SK-N-SH treated with all-trans-retinoic acid at 6 μM for 48 hours (cell line): ENCODE data around the gene SUGCT.

Experiments
- ATAC-seq: fragments of 200-7000 bp; cut with Tn5 transposase; 3 replicates; pipeline ENCODE4 v1.9.1; 2020; ENCODE audit warnings: mild to moderate bottlenecking, moderate library complexity
- ARNTL ChIP-seq: fragments of 450-650 bp; formaldehyde crosslinking; IDR thresholded peaks from 2 replicates; pipeline ENCODE4 v1.5.0; 2020; ENCODE audit warnings: low read depth, mild to moderate bottlenecking, moderate library complexity, borderline replicate concordance
- BACH2 ChIP-seq: fragments of 250-450 bp; sonication (Bioruptor Pico); IDR thresholded peaks from 2 replicates; pipeline ENCODE4 v1.9.0; 2021; ENCODE audit warnings: mild to moderate bottlenecking, borderline replicate concordance
- CSDC2 ChIP-seq: fragments of 250-450 bp; sonication (Bioruptor Pico); IDR thresholded peaks from 2 replicates; pipeline ENCODE4 v1.5.0; 2020; ENCODE audit warnings: mild to moderate bottlenecking, moderate library complexity
- ESRRG ChIP-seq: fragments of 250-450 bp; sonication (Bioruptor Pico); IDR thresholded peaks from 2 replicates; pipeline ENCODE4 v1.6.1; 2021; ENCODE audit warnings: mild to moderate bottlenecking
- GLIS3 ChIP-seq: fragments of 250-450 bp; sonication (Bioruptor Pico); IDR thresholded peaks from 2 replicates; pipeline ENCODE4 v1.5.0; 2020; ENCODE audit warnings: mild to moderate bottlenecking, moderate library complexity
- ISL1 ChIP-seq: fragments of 250-450 bp; sonication (Bioruptor Pico); IDR thresholded peaks from 2 replicates; pipeline ENCODE4 v2.1.2; 2022; ENCODE audit warnings: mild to moderate bottlenecking, moderate library complexity
- OSR1 ChIP-seq: fragments of 250-450 bp; sonication (Bioruptor Pico); IDR thresholded peaks from 2 replicates; pipeline ENCODE4 v1.8.0; 2022; ENCODE audit warnings: moderate library complexity, mild to moderate bottlenecking, inconsistent platforms
- PPARA ChIP-seq: fragments of 250-450 bp; sonication (Bioruptor Pico); IDR thresholded peaks from 2 replicates; pipeline ENCODE4 v1.5.0; 2020; ENCODE audit warnings: mild to moderate bottlenecking, borderline replicate concordance
- RARB ChIP-seq: fragments of 250-450 bp; sonication (Bioruptor Pico); IDR thresholded peaks from 2 replicates; pipeline ENCODE4 v1.8.0; 2021; ENCODE audit warnings: mild to moderate bottlenecking, moderate library complexity
- SNAI2 ChIP-seq: fragments of 250-450 bp; sonication (Bioruptor Pico); IDR thresholded peaks from 2 replicates; pipeline ENCODE4 v1.5.0; 2020; ENCODE audit warnings: mild to moderate bottlenecking, moderate library complexity
- TCF4 ChIP-seq: fragments of 250-450 bp; sonication (Bioruptor Pico); IDR thresholded peaks from 2 replicates; pipeline ENCODE4 v1.8.0; 2021; ENCODE audit warnings: mild to moderate bottlenecking, moderate library complexity, borderline replicate concordance
- TOX ChIP-seq: fragments of 250-450 bp; sonication (Bioruptor Pico); IDR thresholded peaks from 2 replicates; pipeline ENCODE4 v1.8.0; 2021; ENCODE audit warnings: mild to moderate bottlenecking, moderate library complexity, borderline replicate concordance
- ZC3H10 ChIP-seq: fragments of 250-450 bp; sonication (Bioruptor Pico); IDR thresholded peaks from 2 replicates; pipeline ENCODE4 v1.5.1; 2021; ENCODE audit warnings: mild to moderate bottlenecking, moderate library complexity
- ZFP3 ChIP-seq: fragments of 250-450 bp; sonication (Bioruptor Pico); IDR thresholded peaks from 2 replicates; pipeline ENCODE4 v1.5.0; 2020; ENCODE audit warnings: mild to moderate bottlenecking, moderate library complexity
- ZFP30 ChIP-seq: fragments of 450-650 bp; formaldehyde crosslinking; IDR thresholded peaks from 2 replicates; pipeline ENCODE4 v1.5.0; 2022; ENCODE audit warnings: mild to moderate bottlenecking, moderate library complexity
- ZNF565 ChIP-seq: fragments of 450-650 bp; formaldehyde crosslinking; conservative IDR thresholded peaks from 2 replicates; pipeline ENCODE4 v1.5.0; 2020; ENCODE audit warnings: low read depth, mild to moderate bottlenecking, moderate library complexity
- ZNF70 ChIP-seq: fragments of 450-650 bp; formaldehyde crosslinking; IDR thresholded peaks from 2 replicates; pipeline ENCODE4 v1.5.0; 2020; ENCODE audit warnings: mild to moderate bottlenecking, moderate library complexity
- ZNF8 ChIP-seq: fragments of 450-650 bp; formaldehyde crosslinking; IDR thresholded peaks from 2 replicates; pipeline ENCODE4 v1.5.0; 2020; ENCODE audit warnings: mild to moderate bottlenecking, moderate library complexity
- TF ChIP-seq, protein P1 (sequence below): fragments of 250-450 bp; sonication (Bioruptor Pico); IDR thresholded peaks from 2 replicates; pipeline ENCODE4 v1.5.1; 2021; ENCODE audit warnings: mild to moderate bottlenecking, moderate library complexity
- TF ChIP-seq, protein P2 (sequence below): fragments of 250-450 bp; sonication (Bioruptor Pico); IDR thresholded peaks from 2 replicates; pipeline ENCODE4 v1.5.0; 2020; ENCODE audit warnings: mild to moderate bottlenecking, moderate library complexity
- TF ChIP-seq, protein P3 (sequence below): fragments of 250-450 bp; sonication (Bioruptor Pico); IDR thresholded peaks from 2 replicates; pipeline ENCODE4 v1.5.1; 2020; ENCODE audit warnings: low read depth, mild to moderate bottlenecking, moderate library complexity
- TF ChIP-seq, protein P4 (sequence below): fragments of 250-450 bp; sonication (Bioruptor Pico); IDR thresholded peaks from 2 replicates; pipeline ENCODE4 v1.8.0; 2021; ENCODE audit warnings: low read depth, mild to moderate bottlenecking, moderate library complexity, borderline replicate concordance
- TF ChIP-seq, protein P5 (sequence below): fragments of 250-450 bp; sonication (Bioruptor Pico); IDR thresholded peaks from 2 replicates; pipeline ENCODE4 v1.8.0; 2020; ENCODE audit warnings: mild to moderate bottlenecking, moderate library complexity, borderline replicate concordance

Gene SUGCT

DNA sequence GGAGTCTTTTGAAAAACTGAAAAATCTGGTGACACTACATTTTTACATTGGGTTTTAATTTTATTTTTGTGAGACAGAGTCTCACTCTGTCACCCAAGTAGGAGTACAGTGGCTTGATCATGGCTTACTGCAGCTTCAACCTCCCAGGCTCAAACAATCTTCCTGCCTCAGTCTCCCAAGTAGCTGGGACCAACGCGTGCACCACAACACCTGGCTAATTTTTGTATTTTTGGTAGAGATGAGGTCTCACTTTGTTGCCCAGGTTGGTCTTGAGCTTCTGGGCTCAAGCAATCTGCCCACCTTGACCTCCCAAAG is 11.9 kb upstream of the SUGCT start:
- TF ChIP-seq ZNF8 (CRISPR knock-in tag) (no peak), ESRRG (CRISPR knock-in tag) (no peak), RARB (CRISPR knock-in tag) (no peak)
- TF ChIP-seq, protein P1, sequence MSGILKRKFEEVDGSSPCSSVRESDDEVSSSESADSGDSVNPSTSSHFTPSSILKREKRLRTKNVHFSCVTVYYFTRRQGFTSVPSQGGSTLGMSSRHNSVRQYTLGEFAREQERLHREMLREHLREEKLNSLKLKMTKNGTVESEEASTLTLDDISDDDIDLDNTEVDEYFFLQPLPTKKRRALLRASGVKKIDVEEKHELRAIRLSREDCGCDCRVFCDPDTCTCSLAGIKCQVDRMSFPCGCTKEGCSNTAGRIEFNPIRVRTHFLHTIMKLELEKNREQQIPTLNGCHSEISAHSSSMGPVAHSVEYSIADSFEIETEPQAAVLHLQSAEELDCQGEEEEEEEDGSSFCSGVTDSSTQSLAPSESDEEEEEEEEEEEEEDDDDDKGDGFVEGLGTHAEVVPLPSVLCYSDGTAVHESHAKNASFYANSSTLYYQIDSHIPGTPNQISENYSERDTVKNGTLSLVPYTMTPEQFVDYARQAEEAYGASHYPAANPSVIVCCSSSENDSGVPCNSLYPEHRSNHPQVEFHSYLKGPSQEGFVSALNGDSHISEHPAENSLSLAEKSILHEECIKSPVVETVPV (CRISPR knock-in tag): no peak
- no peak for ATAC-seq

DNA sequence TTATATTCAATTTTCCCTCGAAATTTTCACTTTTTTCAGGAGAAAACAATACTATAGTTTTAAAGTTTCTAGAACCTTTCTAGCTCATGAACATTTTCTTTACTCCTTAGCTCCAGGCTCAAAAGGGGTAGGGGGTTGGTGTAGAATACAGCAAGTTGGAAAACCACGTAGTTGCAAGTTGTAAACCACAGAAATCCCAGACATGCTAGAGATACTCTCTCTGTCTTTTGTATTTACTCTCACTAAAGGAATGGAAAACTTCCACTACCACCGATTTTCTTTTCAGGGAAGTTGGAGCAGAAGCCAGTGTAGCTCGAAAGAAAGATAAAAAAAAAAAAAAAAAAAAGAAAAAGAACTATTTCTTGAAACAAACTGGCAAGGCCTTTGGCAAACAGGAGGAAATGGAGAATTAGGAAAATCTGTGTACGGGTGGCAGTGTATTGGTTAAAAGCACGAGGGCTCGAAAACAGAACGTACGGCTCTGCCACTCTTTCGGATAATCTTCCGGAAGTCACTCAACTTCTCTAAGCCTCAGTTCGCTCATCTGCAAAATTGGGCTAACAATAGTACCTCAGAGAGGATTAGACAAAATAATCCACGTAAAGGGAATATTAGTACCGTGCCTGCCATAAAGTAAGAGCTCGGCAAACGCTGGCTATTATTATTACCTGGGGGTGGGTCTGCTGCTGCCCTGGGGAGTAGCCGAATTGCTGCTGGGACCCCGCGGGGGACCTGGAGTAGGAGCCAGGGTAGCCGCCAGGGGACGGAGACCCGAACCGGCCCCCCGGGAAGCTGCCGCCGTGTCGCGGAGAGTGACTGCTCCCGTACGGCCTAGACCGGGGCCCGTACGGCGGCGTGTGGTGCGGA is 1.0 kb upstream of the SUGCT start:
- ATAC-seq: peak; percentile 76
- TF ChIP-seq ZFP30 (CRISPR knock-in tag): no peak
- no peak for TF ChIP-seq ESRRG (CRISPR knock-in tag)
- no peak for TF ChIP-seq TCF4 (CRISPR knock-in tag)
- TF ChIP-seq, protein P2, sequence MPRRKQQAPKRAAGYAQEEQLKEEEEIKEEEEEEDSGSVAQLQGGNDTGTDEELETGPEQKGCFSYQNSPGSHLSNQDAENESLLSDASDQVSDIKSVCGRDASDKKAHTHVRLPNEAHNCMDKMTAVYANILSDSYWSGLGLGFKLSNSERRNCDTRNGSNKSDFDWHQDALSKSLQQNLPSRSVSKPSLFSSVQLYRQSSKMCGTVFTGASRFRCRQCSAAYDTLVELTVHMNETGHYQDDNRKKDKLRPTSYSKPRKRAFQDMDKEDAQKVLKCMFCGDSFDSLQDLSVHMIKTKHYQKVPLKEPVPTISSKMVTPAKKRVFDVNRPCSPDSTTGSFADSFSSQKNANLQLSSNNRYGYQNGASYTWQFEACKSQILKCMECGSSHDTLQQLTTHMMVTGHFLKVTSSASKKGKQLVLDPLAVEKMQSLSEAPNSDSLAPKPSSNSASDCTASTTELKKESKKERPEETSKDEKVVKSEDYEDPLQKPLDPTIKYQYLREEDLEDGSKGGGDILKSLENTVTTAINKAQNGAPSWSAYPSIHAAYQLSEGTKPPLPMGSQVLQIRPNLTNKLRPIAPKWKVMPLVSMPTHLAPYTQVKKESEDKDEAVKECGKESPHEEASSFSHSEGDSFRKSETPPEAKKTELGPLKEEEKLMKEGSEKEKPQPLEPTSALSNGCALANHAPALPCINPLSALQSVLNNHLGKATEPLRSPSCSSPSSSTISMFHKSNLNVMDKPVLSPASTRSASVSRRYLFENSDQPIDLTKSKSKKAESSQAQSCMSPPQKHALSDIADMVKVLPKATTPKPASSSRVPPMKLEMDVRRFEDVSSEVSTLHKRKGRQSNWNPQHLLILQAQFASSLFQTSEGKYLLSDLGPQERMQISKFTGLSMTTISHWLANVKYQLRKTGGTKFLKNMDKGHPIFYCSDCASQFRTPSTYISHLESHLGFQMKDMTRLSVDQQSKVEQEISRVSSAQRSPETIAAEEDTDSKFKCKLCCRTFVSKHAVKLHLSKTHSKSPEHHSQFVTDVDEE (CRISPR knock-in tag): no peak
- TF ChIP-seq ZNF70 (CRISPR knock-in tag): no peak
- no peak for TF ChIP-seq OSR1
- TF ChIP-seq ZC3H10 (CRISPR knock-in tag): no peak
- TF ChIP-seq RARB (CRISPR knock-in tag): no peak
- no peak for TF ChIP-seq ZNF8 (CRISPR knock-in tag)
- no peak for TF ChIP-seq BACH2
- TF ChIP-seq ZNF565 (CRISPR knock-in tag): no peak

DNA sequence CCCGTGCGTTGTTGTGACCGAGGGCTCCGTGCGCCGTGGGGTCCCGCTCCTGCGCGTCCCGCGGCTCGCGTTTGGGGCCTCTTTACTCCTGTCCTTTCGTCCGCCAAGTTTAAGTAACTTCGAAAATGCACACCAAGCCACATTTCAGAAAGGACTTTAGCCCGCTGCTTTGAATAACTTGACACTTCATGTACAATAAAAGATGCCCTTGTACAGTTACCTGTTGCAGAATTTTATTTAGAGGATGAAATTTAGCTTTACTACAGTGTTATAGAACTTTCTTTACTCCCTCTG is 459 bp downstream of the SUGCT start:
- ATAC-seq: no peak
- TF ChIP-seq ISL1 (CRISPR knock-in tag) (no peak), ZNF565 (CRISPR knock-in tag) (no peak), PPARA (no peak), TCF4 (CRISPR knock-in tag) (no peak), SNAI2 (CRISPR knock-in tag) (no peak)
- TF ChIP-seq, protein P3, sequence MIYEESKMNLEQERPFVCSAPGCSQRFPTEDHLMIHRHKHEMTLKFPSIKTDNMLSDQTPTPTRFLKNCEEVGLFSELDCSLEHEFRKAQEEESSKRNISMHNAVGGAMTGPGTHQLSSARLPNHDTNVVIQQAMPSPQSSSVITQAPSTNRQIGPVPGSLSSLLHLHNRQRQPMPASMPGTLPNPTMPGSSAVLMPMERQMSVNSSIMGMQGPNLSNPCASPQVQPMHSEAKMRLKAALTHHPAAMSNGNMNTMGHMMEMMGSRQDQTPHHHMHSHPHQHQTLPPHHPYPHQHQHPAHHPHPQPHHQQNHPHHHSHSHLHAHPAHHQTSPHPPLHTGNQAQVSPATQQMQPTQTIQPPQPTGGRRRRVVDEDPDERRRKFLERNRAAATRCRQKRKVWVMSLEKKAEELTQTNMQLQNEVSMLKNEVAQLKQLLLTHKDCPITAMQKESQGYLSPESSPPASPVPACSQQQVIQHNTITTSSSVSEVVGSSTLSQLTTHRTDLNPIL (CRISPR knock-in tag): no peak
- TF ChIP-seq, all 23 proteins: peak for 0

DNA sequence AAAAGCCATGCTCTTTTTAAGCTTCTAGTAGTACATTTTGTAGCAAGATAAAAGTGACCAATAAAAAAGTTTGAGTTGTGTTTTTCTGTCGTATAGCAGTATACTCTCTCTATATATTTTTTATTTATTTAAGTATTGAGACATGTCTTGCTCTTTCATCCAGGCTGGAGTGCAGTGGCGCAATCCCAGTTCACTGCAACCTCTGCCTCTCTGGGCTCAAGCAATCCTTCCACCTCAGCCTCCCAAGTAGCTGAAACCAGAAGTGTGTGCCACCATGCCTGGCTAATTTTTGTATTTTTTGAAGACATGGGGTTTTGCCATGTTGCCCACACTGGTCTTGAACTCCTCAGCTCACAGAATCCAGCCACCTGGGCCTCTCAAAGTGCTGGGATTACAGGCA is 2.8 kb downstream of the SUGCT start:
- TF ChIP-seq, protein P4, sequence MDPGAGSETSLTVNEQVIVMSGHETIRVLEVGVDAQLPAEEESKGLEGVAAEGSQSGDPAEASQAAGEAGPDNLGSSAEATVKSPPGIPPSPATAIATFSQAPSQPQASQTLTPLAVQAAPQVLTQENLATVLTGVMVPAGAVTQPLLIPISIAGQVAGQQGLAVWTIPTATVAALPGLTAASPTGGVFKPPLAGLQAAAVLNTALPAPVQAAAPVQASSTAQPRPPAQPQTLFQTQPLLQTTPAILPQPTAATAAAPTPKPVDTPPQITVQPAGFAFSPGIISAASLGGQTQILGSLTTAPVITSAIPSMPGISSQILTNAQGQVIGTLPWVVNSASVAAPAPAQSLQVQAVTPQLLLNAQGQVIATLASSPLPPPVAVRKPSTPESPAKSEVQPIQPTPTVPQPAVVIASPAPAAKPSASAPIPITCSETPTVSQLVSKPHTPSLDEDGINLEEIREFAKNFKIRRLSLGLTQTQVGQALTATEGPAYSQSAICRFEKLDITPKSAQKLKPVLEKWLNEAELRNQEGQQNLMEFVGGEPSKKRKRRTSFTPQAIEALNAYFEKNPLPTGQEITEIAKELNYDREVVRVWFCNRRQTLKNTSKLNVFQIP (CRISPR knock-in tag): no peak
- no peak for TF ChIP-seq SNAI2 (CRISPR knock-in tag)
- TF ChIP-seq ZNF8 (CRISPR knock-in tag): no peak
- no peak for TF ChIP-seq ESRRG (CRISPR knock-in tag)
- no peak for TF ChIP-seq ZNF565 (CRISPR knock-in tag)
- TF ChIP-seq GLIS3: no peak
- no peak for TF ChIP-seq TCF4 (CRISPR knock-in tag)
- TF ChIP-seq, protein P2 (CRISPR knock-in tag): no peak
- no peak for TF ChIP-seq ZFP3 (CRISPR knock-in tag)
- TF ChIP-seq OSR1: no peak
- no peak for TF ChIP-seq ZC3H10 (CRISPR knock-in tag)
- TF ChIP-seq ZNF70 (CRISPR knock-in tag): no peak
- TF ChIP-seq RARB (CRISPR knock-in tag): no peak
- TF ChIP-seq, protein P5, sequence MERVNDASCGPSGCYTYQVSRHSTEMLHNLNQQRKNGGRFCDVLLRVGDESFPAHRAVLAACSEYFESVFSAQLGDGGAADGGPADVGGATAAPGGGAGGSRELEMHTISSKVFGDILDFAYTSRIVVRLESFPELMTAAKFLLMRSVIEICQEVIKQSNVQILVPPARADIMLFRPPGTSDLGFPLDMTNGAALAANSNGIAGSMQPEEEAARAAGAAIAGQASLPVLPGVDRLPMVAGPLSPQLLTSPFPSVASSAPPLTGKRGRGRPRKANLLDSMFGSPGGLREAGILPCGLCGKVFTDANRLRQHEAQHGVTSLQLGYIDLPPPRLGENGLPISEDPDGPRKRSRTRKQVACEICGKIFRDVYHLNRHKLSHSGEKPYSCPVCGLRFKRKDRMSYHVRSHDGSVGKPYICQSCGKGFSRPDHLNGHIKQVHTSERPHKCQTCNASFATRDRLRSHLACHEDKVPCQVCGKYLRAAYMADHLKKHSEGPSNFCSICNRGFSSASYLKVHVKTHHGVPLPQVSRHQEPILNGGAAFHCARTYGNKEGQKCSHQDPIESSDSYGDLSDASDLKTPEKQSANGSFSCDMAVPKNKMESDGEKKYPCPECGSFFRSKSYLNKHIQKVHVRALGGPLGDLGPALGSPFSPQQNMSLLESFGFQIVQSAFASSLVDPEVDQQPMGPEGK: no peak
- no peak for TF ChIP-seq ARNTL (CRISPR knock-in tag)
- no peak for TF ChIP-seq BACH2
- TF ChIP-seq ZFP30 (CRISPR knock-in tag): no peak
- TF ChIP-seq ISL1 (CRISPR knock-in tag): no peak
- TF ChIP-seq TOX: no peak
- no peak for TF ChIP-seq CSDC2 (CRISPR knock-in tag)
- no peak for ATAC-seq
